Measurements from ENCODE around the gene NDUFC1. TPM values are rescaled to one million over a fixed set of nuclear protein-coding genes. Genes with fewer than 3 reads are reported as not detected.

The NDUFC1 gene
- total and polyA plus RNA-seq, 9 of the 15 experiments (the other 6 are each of a cell fraction or from before 2014, with no cell fraction given): 58.9 to 378 (median 120) TPM

GRCh38 chr4:139246166-139246565 lies 56.1 kb downstream of the NDUFC1 start:
- Histone ChIP-seq H3K9ac (ENCODE audit: insufficient read depth in 1 of 2, low read depth in 2 of 2, low read length in 2 of 2) (no peak overlapping the region), H3K4me1 (replicated peaks in 1 of 2; ENCODE audit: control insufficient read depth in 2 of 2, insufficient read depth in 2 of 2, low read length in 2 of 2) (no peaks in the 10 kb centered on the region; a peak in 2 of 5 replicates), H3K79me2 (ENCODE audit: control insufficient read depth, insufficient read depth, low read length) (no peaks in the 10 kb centered on the region), H3K27me3 (ENCODE audit: control insufficient read depth in 2 of 2, insufficient read depth in 2 of 2, low read length in 2 of 2) (no peaks in the 10 kb centered on the region), H3K9me1 (ENCODE audit: control insufficient read depth, insufficient read depth, low read length) (no peaks in the 10 kb centered on the region), H3K9me3 (replicated peaks; ENCODE audit: control insufficient read depth, insufficient read depth, low read depth, low read length) (no peaks in the 10 kb centered on the region), H2AFZ (ENCODE audit: low read depth, low read length) (no peak overlapping the region), H4K20me1 (replicated peaks; ENCODE audit: control insufficient read depth, insufficient read depth, low read length) (no peaks in the 10 kb centered on the region), H3K4me3 (no peak overlapping the region), H3K4me2 (ENCODE audit: insufficient read depth, low read length) (no peak overlapping the region), H3K27ac (ENCODE audit: extremely low read depth, low read depth, low read length) (no peak overlapping the region), H3K36me3 (ENCODE audit: control insufficient read depth, insufficient read depth, low read length) (no peaks in the 10 kb centered on the region)
- TF ChIP-seq YY1 (IDR thresholded peaks at IDR 0.05; ENCODE audit: borderline replicate concordance in 1 of 3, control insufficient read depth in 1 of 3, extremely low read depth in 1 of 3, insufficient read depth in 3 of 3, insufficient read length in 1 of 3, insufficient replicate concordance in 2 of 3, low read depth in 1 of 3, low read length in 2 of 3) (no peak), ZNF197 (CRISPR knock-in tag; IDR thresholded peaks at IDR 0.05; ENCODE audit: low read depth) (no peak), IRF9 (tag; IDR thresholded peaks at IDR 0.05) (no peak), RBM25 (IDR thresholded peaks at IDR 0.05; ENCODE audit: low read depth, low read length, severe bottlenecking) (no peak), NFXL1 (CRISPR knock-in tag; IDR thresholded peaks at IDR 0.05) (no peak), BRF1 (IDR thresholded peaks at IDR 0.05; ENCODE audit: borderline replicate concordance, extremely low read depth, insufficient read length) (no peak), CGGBP1 (CRISPR knock-in tag; IDR thresholded peaks at IDR 0.05) (no peak), TAF1 (IDR thresholded peaks at IDR 0.05; ENCODE audit: control insufficient read depth, extremely low read depth, insufficient read depth, low read length, severe bottlenecking) (no peak), COPS2 (conservative IDR thresholded peaks at IDR 0.05) (no peak), SAFB2 (IDR thresholded peaks at IDR 0.05; ENCODE audit: borderline replicate concordance, low read depth, low read length, severe bottlenecking) (no peak), MCM2 (IDR thresholded peaks at IDR 0.05; ENCODE audit: low read depth) (no peak), PML (IDR thresholded peaks at IDR 0.05; ENCODE audit: low read length) (no peak), BHLHE40 (IDR thresholded peaks at IDR 0.05; ENCODE audit: low read length) (no peak), L3MBTL2 (IDR thresholded peaks at IDR 0.05) (no peak), TFAP4 (CRISPR knock-in tag; IDR thresholded peaks at IDR 0.05; ENCODE audit: borderline replicate concordance) (no peak)
- TF ChIP-seq, protein P1, sequence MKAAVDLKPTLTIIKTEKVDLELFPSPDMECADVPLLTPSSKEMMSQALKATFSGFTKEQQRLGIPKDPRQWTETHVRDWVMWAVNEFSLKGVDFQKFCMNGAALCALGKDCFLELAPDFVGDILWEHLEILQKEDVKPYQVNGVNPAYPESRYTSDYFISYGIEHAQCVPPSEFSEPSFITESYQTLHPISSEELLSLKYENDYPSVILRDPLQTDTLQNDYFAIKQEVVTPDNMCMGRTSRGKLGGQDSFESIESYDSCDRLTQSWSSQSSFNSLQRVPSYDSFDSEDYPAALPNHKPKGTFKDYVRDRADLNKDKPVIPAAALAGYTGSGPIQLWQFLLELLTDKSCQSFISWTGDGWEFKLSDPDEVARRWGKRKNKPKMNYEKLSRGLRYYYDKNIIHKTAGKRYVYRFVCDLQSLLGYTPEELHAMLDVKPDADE (conservative IDR thresholded peaks at IDR 0.05; ENCODE audit: control insufficient read depth, low read depth, low read length): no peak
- FAIRE-seq (no peak), ATAC-seq (no peak), DNase-seq (ENCODE audit: extremely low read depth in 1 of 4, low spot score in 3 of 4) (no peak)
- in situ Hi-C loops (cut with MboI) (no loop called here), intact Hi-C loops (cut with micrococcal nuclease) (no loop called here)
- ChIA-PET POLR2A (interaction anchor here (0.6 kb wide), 1 partner anchor 14 kb away, joined by 4 read pairs; no protein-coding TSS in a partner anchor), CTCF (ENCODE audit: low intra/inter-chr PET ratio) (no interaction called here)
- BruUV-seq (replicated peaks): no TSS peak
- 26% methylated on average over 3 of the region's 3 CpGs for WGBS (ENCODE audit: insufficient coverage, low coverage, missing lambda C conversion rate)

Data from K562 (cell line).